AG04450 (cell line): ENCODE data around the gene RBM48. TPM values are rescaled to one million over a fixed set of nuclear protein-coding genes. Genes with fewer than 3 reads are reported as not detected.

Experiments used
- CTCF ChIA-PET: fragments of 300-600, 350-600 bp; formaldehyde crosslinking; extraction: SDS; loops from one replicate; lab custom pipeline; 2022; ENCODE audit warnings: antibody characterized with exemption, inconsistent platforms; lab: Charles Lee
- POLR2A ChIA-PET: fragments of 350-600 bp; formaldehyde crosslinking; extraction: SDS; loops from one replicate; lab custom pipeline; 2021; ENCODE audit warnings: antibody characterized with exemption, inconsistent platforms; lab: Yijun Ruan, JAX
- DNase-seq: peaks from one replicate; pipeline ENCODE4 v3.0.0-alpha.2; 2011; ENCODE audit warnings: low read depth, low spot score
- H3K27ac ChIP-seq: one replicate; pipeline ENCODE4 v1.5.1; 2012; ENCODE audit warnings: low read depth, low read length, control low read depth
- H3K27me3 ChIP-seq: one replicate; pipeline ENCODE4 v1.6.0; 2012; ENCODE audit warnings: low read length; ENCODE audit not compliant: control insufficient read depth, insufficient read depth
- H3K4me3 ChIP-seq: 2 replicates; pipeline ENCODE4 v1.5.1; 2011; ENCODE audit warnings: mild to moderate bottlenecking, low read depth, low read length, control low read depth
- H3K9me3 ChIP-seq: 2 replicates; pipeline ENCODE4 v1.5.1; 2012; ENCODE audit warnings: low read length; ENCODE audit not compliant: control insufficient read depth, insufficient read depth
- CTCF ChIP-seq: IDR thresholded peaks from 2 replicates; pipeline ENCODE4 v1.5.1; 2011; ENCODE audit warnings: low read depth, low read length, control low read depth, inconsistent platforms
- polyA plus RNA-seq: library from polyadenylated mRNA; depleted of rRNA; stranded (reverse); fragments of >200 nt; gene quantifications from 2 replicates; pipeline ENCODE4 v1.2.3, GENCODE V29; 2011

The RBM48 gene
- polyA plus RNA-seq, 1 experiment = 7.3 TPM

- TF ChIP-seq CTCF = no peak
- ChIA-PET CTCF (interaction anchor here (2.5 kb wide), 1 partner anchor 27 kb away, joined by 12 read pairs; no protein-coding TSS in a partner anchor), POLR2A (no interaction called here)
- no peaks in the 10 kb centered on the region for H3K9me3 ChIP-seq
- DNase-seq = no peak
- H3K27ac ChIP-seq = no peak overlapping the region
- H3K27me3 ChIP-seq = no peaks in the 10 kb centered on the region
- no peak overlapping the region for H3K4me3 ChIP-seq
Observed at GRCh38 chr7:92487804-92488203, 40.8 kb upstream of the RBM48 start.

GRCh38 chr7:92489634-92490033, 39.0 kb upstream of the RBM48 start:
- Histone ChIP-seq H3K4me3 (no peak overlapping the region), H3K9me3 (no peaks in the 10 kb centered on the region), H3K27me3 (no peaks in the 10 kb centered on the region), H3K27ac (no peak overlapping the region)
- ChIA-PET POLR2A (no interaction called here), CTCF (interaction anchor here (0.9 to 1.0 kb wide), 3 partner anchors 28 to 39 kb away, joined by 3 to 5 read pairs (median 3); partner anchors contain the start of gene RBM48)
- TF ChIP-seq CTCF = no peak
- no peak for DNase-seq

- no peak for DNase-seq
- Histone ChIP-seq H3K4me3 (no peak overlapping the region), H3K9me3 (no peaks in the 10 kb centered on the region), H3K27me3 (no peaks in the 10 kb centered on the region), H3K27ac (no peak overlapping the region)
- CTCF ChIA-PET = interaction anchor here (0.7 kb wide), 1 partner anchor 73 kb away, joined by 3 read pairs; no protein-coding TSS in a partner anchor
- POLR2A ChIA-PET = no interaction called here
- TF ChIP-seq CTCF = no peak
Observed at GRCh38 chr7:92496876-92497275, 31.7 kb upstream of the RBM48 start.

- Histone ChIP-seq H3K9me3 (no peaks in the 10 kb centered on the region), H3K27me3 (no peaks in the 10 kb centered on the region), H3K27ac (no peak overlapping the region), H3K4me3 (no peak overlapping the region)
- DNase-seq = no peak
- POLR2A ChIA-PET = no interaction called here
- no peak for TF ChIP-seq CTCF
- CTCF ChIA-PET = interaction anchor here (0.7 kb wide), 3 partner anchors 21 to 319 kb away, joined by 5 to 8 read pairs (median 7); partner anchors contain the start of gene LRRD1
Observed at GRCh38 chr7:92498557-92498956, 30.0 kb upstream of the RBM48 start.

GRCh38 chr7:92503767-92504166, 24.8 kb upstream of the RBM48 start:
- no peak for DNase-seq
- Histone ChIP-seq H3K9me3 (no peaks in the 10 kb centered on the region), H3K27ac (no peak overlapping the region), H3K27me3 (no peaks in the 10 kb centered on the region), H3K4me3 (no peak overlapping the region)
- ChIA-PET CTCF (no interaction called here), POLR2A (no interaction called here)
- TF ChIP-seq CTCF = no peak
